Vagina (tissue), 2 donors: ENCODE measurements around the gene CACNA1C. TPM values are rescaled to one million over a fixed set of nuclear protein-coding genes. Genes with fewer than 3 reads are reported as not detected.

ENCODE experiments used
- DNase-seq, 2 donors: peaks; one replicate each; pipeline ENCODE4 v3.0.0-alpha.2; 2017; ENCODE audit errors: extremely low spot score in 2 of 2
- H3K27ac ChIP-seq: fragments of 200-600 bp; sonication (generic); one replicate; pipeline ENCODE4 v1.5.1; 2019
- H3K27me3 ChIP-seq: fragments of 200-600 bp; sonication (generic); one replicate; pipeline ENCODE4 v1.5.1; 2019
- H3K36me3 ChIP-seq, 2 donors: fragments of 200-600 bp; sonication (generic); one replicate each; pipeline ENCODE4 v1.5.1; 2017 to 2019
- H3K4me1 ChIP-seq: fragments of 200-600 bp; sonication (generic); one replicate; pipeline ENCODE4 v1.5.1; 2019
- H3K4me3 ChIP-seq, 2 donors: fragments of 200-600 bp; sonication (generic); 1 replicate in 1 of 2; 2 replicates in 1 of 2; pipeline ENCODE4 v1.5.1; 2016 to 2019
- H3K9me3 ChIP-seq: fragments of 200-600 bp; sonication (generic); one replicate; pipeline ENCODE4 v1.5.1; 2019
- POLR2A ChIP-seq, 2 donors: fragments of 450-650 bp; IDR thresholded peaks; one replicate each; pipeline ENCODE4 v1.6.1; 2017; ENCODE audit warnings: antibody characterized with exemption in 2 of 2, mild to moderate bottlenecking in 2 of 2, moderate library complexity in 2 of 2
- POLR2AphosphoS5 ChIP-seq, 2 donors: sonication (generic); formaldehyde crosslinking; IDR thresholded peaks; one replicate each; pipeline ENCODE4 v1.9.0; 2017; ENCODE audit warnings: antibody characterized with exemption in 2 of 2, mild to moderate bottlenecking in 2 of 2, low read depth in 1 of 2; ENCODE audit not compliant: insufficient read depth in 1 of 2
- intact Hi-C: fragments of 100-400 bp; cut with DNase I; formaldehyde crosslinking; loops from one replicate; pipeline ENCODE4 v1.15.1; 2023
- total RNA-seq: library from RNA; depleted of rRNA; stranded (reverse); fragments of >200 nt; gene quantifications from one replicate; pipeline ENCODE4 v1.2.3, GENCODE V29; 2016
- TF ChIP-seq, protein P1 (sequence below), 3 experiments: fragments of 450-650 bp in 2 of 3; fragments of 200-600 bp in 1 of 3; sonication (generic) in 1 of 3; IDR thresholded peaks; one replicate each; pipeline ENCODE4 v1.5.1; 2017 to 2019; ENCODE audit warnings: antibody characterized with exemption in 3 of 3, mild to moderate bottlenecking in 2 of 3, moderate library complexity in 2 of 3

Gene CACNA1C
- total RNA-seq, 1 donor from 2014 or later: 9.8 TPM

DNA sequence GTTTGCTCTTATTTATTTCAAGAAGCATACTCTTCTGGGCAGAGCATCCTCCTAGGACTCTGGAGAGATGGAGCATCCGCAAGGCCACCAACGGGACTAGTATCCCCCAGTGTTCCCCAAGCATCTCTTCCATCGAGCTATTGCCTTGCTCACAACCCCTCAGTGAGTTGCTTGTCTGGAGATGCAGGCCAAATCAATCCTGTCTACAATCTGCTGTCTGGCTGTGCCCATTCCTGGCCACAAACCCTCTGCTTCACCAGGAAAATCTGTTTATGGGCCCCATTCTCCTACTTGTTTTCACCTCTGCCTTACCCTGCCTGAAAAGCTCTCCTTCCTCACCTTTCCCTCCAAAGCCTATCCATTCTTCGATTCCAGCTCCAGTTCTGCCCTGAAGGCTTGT is 219.2 kb downstream of the CACNA1C start:
- TF ChIP-seq POLR2A (IDR thresholded peaks at IDR 0.05) (no peak), POLR2AphosphoS5 (IDR thresholded peaks at IDR 0.05; ENCODE audit: insufficient read depth in 1 of 2, low read depth in 1 of 2) (no peak)
- TF ChIP-seq, protein P1, sequence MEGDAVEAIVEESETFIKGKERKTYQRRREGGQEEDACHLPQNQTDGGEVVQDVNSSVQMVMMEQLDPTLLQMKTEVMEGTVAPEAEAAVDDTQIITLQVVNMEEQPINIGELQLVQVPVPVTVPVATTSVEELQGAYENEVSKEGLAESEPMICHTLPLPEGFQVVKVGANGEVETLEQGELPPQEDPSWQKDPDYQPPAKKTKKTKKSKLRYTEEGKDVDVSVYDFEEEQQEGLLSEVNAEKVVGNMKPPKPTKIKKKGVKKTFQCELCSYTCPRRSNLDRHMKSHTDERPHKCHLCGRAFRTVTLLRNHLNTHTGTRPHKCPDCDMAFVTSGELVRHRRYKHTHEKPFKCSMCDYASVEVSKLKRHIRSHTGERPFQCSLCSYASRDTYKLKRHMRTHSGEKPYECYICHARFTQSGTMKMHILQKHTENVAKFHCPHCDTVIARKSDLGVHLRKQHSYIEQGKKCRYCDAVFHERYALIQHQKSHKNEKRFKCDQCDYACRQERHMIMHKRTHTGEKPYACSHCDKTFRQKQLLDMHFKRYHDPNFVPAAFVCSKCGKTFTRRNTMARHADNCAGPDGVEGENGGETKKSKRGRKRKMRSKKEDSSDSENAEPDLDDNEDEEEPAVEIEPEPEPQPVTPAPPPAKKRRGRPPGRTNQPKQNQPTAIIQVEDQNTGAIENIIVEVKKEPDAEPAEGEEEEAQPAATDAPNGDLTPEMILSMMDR (IDR thresholded peaks at IDR 0.05): no peak
- H3K27me3 ChIP-seq: no peaks in the 10 kb centered on the region
- no peak overlapping the region for H3K4me3 ChIP-seq
- H3K36me3 ChIP-seq: no peaks in the 10 kb centered on the region
- peaks cover 19% of the 10 kb centered on the region for H3K4me1 ChIP-seq
- DNase-seq: no peak
- H3K9me3 ChIP-seq: no peaks in the 10 kb centered on the region
- no peak overlapping the region for H3K27ac ChIP-seq
- intact Hi-C loops: loop anchor here (10.0 kb wide), 1 partner anchor 327 kb away; no protein-coding TSS in a partner anchor

DNA sequence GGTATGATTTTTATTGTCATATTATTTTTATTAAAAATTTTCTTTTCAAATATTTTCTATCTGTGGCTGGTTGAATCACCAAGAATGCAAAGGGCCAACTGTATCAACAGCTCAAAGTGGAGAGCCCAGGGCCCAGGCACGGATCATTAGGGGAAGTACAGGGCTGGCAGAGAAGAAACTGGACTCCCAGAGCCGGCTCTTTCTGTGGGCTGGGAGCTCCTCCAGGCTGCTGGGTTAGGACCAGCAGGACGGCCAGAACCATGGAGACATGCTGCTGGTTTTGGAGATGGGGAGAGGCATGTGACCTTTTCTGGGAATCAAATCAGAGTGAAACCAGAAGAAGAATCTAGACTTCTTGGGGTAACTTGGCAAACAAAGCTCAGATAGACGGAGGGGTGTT is 220.5 kb downstream of the CACNA1C start:
- Histone ChIP-seq H3K9me3 (no peaks in the 10 kb centered on the region), H3K4me3 (no peak overlapping the region), H3K4me1 (peaks cover 7% of the 10 kb centered on the region), H3K27ac (no peak overlapping the region), H3K27me3 (no peaks in the 10 kb centered on the region), H3K36me3 (no peaks in the 10 kb centered on the region)
- no peak for DNase-seq
- TF ChIP-seq, protein P1 (IDR thresholded peaks at IDR 0.05): no peak
- TF ChIP-seq POLR2A (IDR thresholded peaks at IDR 0.05) (no peak), POLR2AphosphoS5 (IDR thresholded peaks at IDR 0.05; ENCODE audit: insufficient read depth in 1 of 2, low read depth in 1 of 2) (no peak)
- intact Hi-C loops: loop anchor here (10.0 kb wide), 1 partner anchor 328 kb away; no protein-coding TSS in a partner anchor

- Histone ChIP-seq H3K9me3 (no peaks in the 10 kb centered on the region), H3K27ac (no peak overlapping the region), H3K4me3 (no peak overlapping the region), H3K4me1 (peaks cover 2% of the 10 kb centered on the region), H3K36me3 (no peaks in the 10 kb centered on the region), H3K27me3 (no peaks in the 10 kb centered on the region)
- DNase-seq: no peak
- intact Hi-C loops: loop anchor here (10.0 kb wide), 1 partner anchor 329 kb away; no protein-coding TSS in a partner anchor
- TF ChIP-seq POLR2A (IDR thresholded peaks at IDR 0.05): no peak
- TF ChIP-seq, protein P1 (IDR thresholded peaks at IDR 0.05): no peak
- no peak for TF ChIP-seq POLR2AphosphoS5 (IDR thresholded peaks at IDR 0.05; ENCODE audit: insufficient read depth in 1 of 2, low read depth in 1 of 2)
Observed at GRCh38 chr12:2273751-2274150, 221.0 kb downstream of the CACNA1C start.

DNA sequence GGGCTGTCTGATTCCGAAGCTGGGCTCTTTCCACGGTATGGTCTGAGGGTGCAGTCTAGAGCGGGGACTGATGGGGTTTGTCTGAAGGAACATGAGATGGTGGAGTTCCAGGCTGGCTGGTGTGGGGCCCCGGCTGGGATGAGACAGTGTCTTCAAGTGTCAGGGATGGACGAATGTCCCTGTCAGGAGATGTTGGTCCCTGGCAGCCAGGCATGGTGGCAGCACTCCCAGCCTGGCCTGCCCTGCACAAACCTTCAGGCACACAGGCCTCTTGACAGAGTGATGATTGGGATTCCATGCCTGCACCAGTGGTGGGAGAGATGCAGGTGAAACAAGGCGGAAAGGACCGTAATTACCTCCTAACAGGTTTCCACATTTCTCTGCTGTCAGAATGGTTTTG is 221.9 kb downstream of the CACNA1C start:
- TF ChIP-seq, protein P1 (IDR thresholded peaks at IDR 0.05): no peak
- no peak for TF ChIP-seq POLR2AphosphoS5 (IDR thresholded peaks at IDR 0.05; ENCODE audit: insufficient read depth in 1 of 2, low read depth in 1 of 2)
- TF ChIP-seq POLR2A (IDR thresholded peaks at IDR 0.05): no peak
- Histone ChIP-seq H3K9me3 (no peaks in the 10 kb centered on the region), H3K36me3 (no peaks in the 10 kb centered on the region), H3K27ac (no peak overlapping the region), H3K4me3 (no peak overlapping the region), H3K27me3 (no peaks in the 10 kb centered on the region), H3K4me1 (no peaks in the 10 kb centered on the region)
- DNase-seq: no peak
- intact Hi-C loops: loop anchor here (10.0 kb wide), 1 partner anchor 330 kb away; no protein-coding TSS in a partner anchor

DNA sequence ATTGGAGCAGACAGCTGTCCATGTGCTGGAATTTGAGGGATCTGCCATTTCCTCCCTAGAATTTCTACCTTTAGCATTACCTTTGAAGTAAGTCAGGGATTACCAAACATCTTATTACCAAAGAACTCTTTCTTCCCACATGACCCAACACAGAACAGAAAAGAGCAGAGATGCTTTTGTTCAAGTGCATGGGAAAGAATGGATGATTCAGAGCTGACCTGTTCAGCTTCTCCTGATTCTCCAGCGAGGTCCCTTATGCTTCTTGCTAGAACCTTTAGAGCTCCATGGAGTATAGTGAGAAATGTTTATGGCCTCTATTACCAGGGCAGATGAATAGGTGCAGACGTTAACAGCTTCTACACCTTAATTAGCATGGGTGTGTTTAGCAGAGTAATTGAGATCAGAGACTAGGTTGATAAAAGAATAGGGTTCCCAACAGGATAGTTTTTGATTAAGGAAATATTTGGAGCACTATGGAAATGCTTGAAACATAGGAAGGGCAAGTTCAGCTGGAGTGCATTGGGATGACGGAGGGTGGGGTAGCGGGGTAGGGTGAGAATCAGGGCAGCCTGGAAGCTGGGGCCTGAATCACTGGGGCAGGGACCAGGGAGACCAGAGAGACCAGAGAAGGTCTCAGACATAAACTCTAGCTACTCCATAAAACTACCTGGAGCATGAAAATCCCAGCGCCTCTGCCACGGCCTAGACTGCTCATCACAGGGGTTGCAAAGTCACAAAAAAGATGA is 223.7 kb downstream of the CACNA1C start:
- H3K9me3 ChIP-seq: no peaks in the 10 kb centered on the region
- no peaks in the 10 kb centered on the region for H3K27me3 ChIP-seq
- H3K4me3 ChIP-seq: no peak overlapping the region
- intact Hi-C loops: loop anchor here (10.0 kb wide), 1 partner anchor 332 kb away; no protein-coding TSS in a partner anchor
- no peak overlapping the region for H3K27ac ChIP-seq
- H3K4me1 ChIP-seq: no peaks in the 10 kb centered on the region
- no peak for TF ChIP-seq POLR2AphosphoS5 (IDR thresholded peaks at IDR 0.05; ENCODE audit: insufficient read depth in 1 of 2, low read depth in 1 of 2)
- no peak for TF ChIP-seq POLR2A (IDR thresholded peaks at IDR 0.05)
- DNase-seq: no peak
- H3K36me3 ChIP-seq: no peaks in the 10 kb centered on the region
